ENCODE measurements around the gene STX17.

GRCh38 chr9:99953861-99954507 lies 47.5 kb downstream of the STX17 start:
- no peak for TF ChIP-seq POLR2A (IDR thresholded peaks at IDR 0.05)
- no peak for TF ChIP-seq CTCF (IDR thresholded peaks at IDR 0.05)
- TF ChIP-seq EP300 (IDR thresholded peaks at IDR 0.05; ENCODE audit: low read depth): no peak
